AG10803 (cell line): ENCODE results near the gene GFRA1.
A peak's percentile ranks its signal among the peaks of the same experiment; 100 is the strongest.

Source experiments
- DNase-seq: peaks from one replicate; pipeline ENCODE4 v3.0.0; 2010; ENCODE audit warnings: low read depth
- H3K4me3 ChIP-seq: 2 replicates; pipeline ENCODE4 v1.5.1; 2011; ENCODE audit warnings: mild to moderate bottlenecking, low read length, control low read depth
- CTCF ChIP-seq: conservative IDR thresholded peaks from 2 replicates; pipeline ENCODE4 v1.5.1; 2011; ENCODE audit warnings: mild to moderate bottlenecking, low read length, control low read depth, inconsistent platforms

GFRA1 gene

GRCh38 chr10:116194061-116194460 lies 78.9 kb downstream of the GFRA1 start:
- no peak overlapping the region for H3K4me3 ChIP-seq
- DNase-seq: no peak
- TF ChIP-seq CTCF: no peak

- no peak for DNase-seq
- no peak overlapping the region for H3K4me3 ChIP-seq
- TF ChIP-seq CTCF: no peak
Observed at GRCh38 chr10:116190883-116191282, 82.1 kb downstream of the GFRA1 start.

GRCh38 chr10:116186273-116186672 lies 86.7 kb downstream of the GFRA1 start:
- TF ChIP-seq CTCF: no peak
- DNase-seq: no peak
- H3K4me3 ChIP-seq: no peak overlapping the region

- no peak for TF ChIP-seq CTCF
- no peak overlapping the region for H3K4me3 ChIP-seq
- DNase-seq: no peak
Observed at GRCh38 chr10:116185199-116185867, 87.7 kb downstream of the GFRA1 start.

- H3K4me3 ChIP-seq: no peak overlapping the region
- no peak for DNase-seq
- TF ChIP-seq CTCF: no peak
Observed at GRCh38 chr10:116184512-116184794, 88.6 kb downstream of the GFRA1 start.

- peak; percentile 36 for DNase-seq
- TF ChIP-seq CTCF: no peak
Observed at GRCh38 chr10:116183733-116184511, 89.1 kb downstream of the GFRA1 start.

GRCh38 chr10:116182426-116182825 lies 90.6 kb downstream of the GFRA1 start:
- H3K4me3 ChIP-seq: no peak overlapping the region
- no peak for TF ChIP-seq CTCF
- DNase-seq: no peak

More at GRCh38 chr10:116183733-116184511, 89.1 kb downstream of the GFRA1 start:
- no peak overlapping the region for H3K4me3 ChIP-seq
